K562 (cell line): Measurements from ENCODE around the gene VASH2. TPM values are rescaled to one million over a fixed set of nuclear protein-coding genes. Genes with fewer than 3 reads are reported as not detected.
"Not testable (repeated sequence)": the region's sequence is repeated elsewhere in the genome, so short reads cannot be mapped to it uniquely, and the experiment has no call there.

ENCODE experiments used
- ATAC-seq: fragments of 200-7000 bp; cut with Tn5 transposase; 3 replicates; pipeline ENCODE4 v1.9.1; 2020; ENCODE audit warnings: moderate library complexity
- BruUV-seq: library from RNA; stranded (reverse); fragments of 400-500 nt; replicated peaks from 2 replicates; lab custom pipeline; 2021; lab: Mats Ljungman, UMichigan
- CTCF ChIA-PET: fragments of 300-600 bp; formaldehyde crosslinking; extraction: SDS; loops from one replicate; lab custom pipeline; 2021; ENCODE audit warnings: low intra/inter-chr PET ratio; lab: Yijun Ruan, JAX
- POLR2A ChIA-PET: fragments of 300-600, 350-650 bp; sonication (Branson Sonifier 250); formaldehyde crosslinking; extraction: SDS; loops from one replicate; lab custom pipeline; 2021; ENCODE audit warnings: antibody characterized with exemption, inconsistent platforms; lab: Yijun Ruan, JAX
- DNase-seq, 4 experiments: peaks; one replicate each; pipeline versions ENCODE4 v3.0.0 to v3.0.0-alpha.2; 2011 to 2018; ENCODE audit warnings: low spot score in 3 of 4, mixed read lengths in 3 of 4; ENCODE audit errors: extremely low read depth in 1 of 4
- FAIRE-seq: peaks from 2 replicates; lab custom pipeline; 2011; peaks lifted over from hg19 to GRCh38; lab: Jason Lieb, UNC
- H2AFZ ChIP-seq: 2 replicates; pipeline ENCODE4 v1.6.0; 2011; ENCODE audit warnings: low read depth, low read length, control low read depth, inconsistent platforms
- H3K27ac ChIP-seq: fragments of 200-600 bp; 3 replicates; pipeline ENCODE4 v1.8.0; 2011; ENCODE audit warnings: low read depth, mild to moderate bottlenecking, control low read depth, inconsistent platforms, low read length, moderate library complexity, mixed read lengths; ENCODE audit errors: extremely low read depth
- H3K27me3 ChIP-seq, 2 experiments: fragments of 300-600 bp in 1 of 2; 2 replicates in 1 of 2; 3 replicates in 1 of 2; pipeline versions ENCODE4 v1.6.0 to v1.8.0; 2011; ENCODE audit warnings: inconsistent platforms in 2 of 2, low read length in 2 of 2, mild to moderate bottlenecking in 1 of 2, mixed read lengths in 1 of 2, moderate library complexity in 1 of 2; ENCODE audit not compliant: control insufficient read depth in 2 of 2, insufficient read depth in 2 of 2
- H3K36me3 ChIP-seq: fragments of 300-600 bp; 3 replicates; pipeline ENCODE4 v1.8.0; 2011; ENCODE audit warnings: mild to moderate bottlenecking, low read length, inconsistent platforms; ENCODE audit not compliant: control insufficient read depth, insufficient read depth
- H3K4me1 ChIP-seq, 2 experiments: fragments of 200-600 bp in 1 of 2; replicated peaks in 1 of 2; 2 replicates in 1 of 2; 3 replicates in 1 of 2; pipeline versions ENCODE4 v1.5.1 to v1.8.0; 2011; ENCODE audit warnings: inconsistent platforms in 2 of 2, low read length in 2 of 2, mild to moderate bottlenecking in 1 of 2, mixed read lengths in 1 of 2, moderate library complexity in 1 of 2; ENCODE audit not compliant: control insufficient read depth in 2 of 2, insufficient read depth in 2 of 2
- H3K4me2 ChIP-seq: 2 replicates; pipeline ENCODE4 v1.6.1; 2011; ENCODE audit warnings: low read length, control low read depth, inconsistent platforms, mixed read lengths; ENCODE audit not compliant: insufficient read depth
- H3K4me3 ChIP-seq: fragments of 200-600 bp; sonication (generic), shearing (Covaris generic); 2 replicates; pipeline ENCODE4 v1.5.1; 2016; ENCODE audit warnings: control low read depth, inconsistent platforms
- H3K79me2 ChIP-seq: fragments of 200-600 bp; 3 replicates; pipeline ENCODE4 v1.8.0; 2011; ENCODE audit warnings: low read length, inconsistent platforms; ENCODE audit not compliant: control insufficient read depth, insufficient read depth
- H3K9ac ChIP-seq, 2 experiments: 2 replicates each; pipeline versions ENCODE4 v1.6.0 to v1.6.1; 2011; ENCODE audit warnings: low read depth in 2 of 2, low read length in 2 of 2, control low read depth in 1 of 2, inconsistent platforms in 1 of 2, mild to moderate bottlenecking in 1 of 2, mixed read lengths in 1 of 2; ENCODE audit not compliant: insufficient read depth in 1 of 2
- H3K9me1 ChIP-seq: one replicate; pipeline ENCODE4 v1.6.0; 2011; ENCODE audit warnings: inconsistent platforms, mild to moderate bottlenecking, low read length, moderate library complexity; ENCODE audit not compliant: control insufficient read depth, insufficient read depth
- H3K9me3 ChIP-seq: replicated peaks from 2 replicates; pipeline ENCODE4 v1.5.1; 2011; ENCODE audit warnings: low read depth, low read length, inconsistent platforms; ENCODE audit not compliant: control insufficient read depth, insufficient read depth
- H4K20me1 ChIP-seq: replicated peaks from 2 replicates; pipeline ENCODE4 v1.6.1; 2011; ENCODE audit warnings: low read length, inconsistent platforms, mixed read lengths; ENCODE audit not compliant: control insufficient read depth, insufficient read depth
- MAFG ChIP-seq: fragments of 450-650 bp; conservative IDR thresholded peaks from 2 replicates; pipeline ENCODE4 v1.6.1; 2016; ENCODE audit warnings: missing genetic modification characterization, missing compliant biosample characterization
- ZNF316 ChIP-seq: fragments of 450-650 bp; IDR thresholded peaks from 2 replicates; pipeline ENCODE4 v1.6.1; 2016
- WGBS: fragments of 100-300 bp; shearing (Covaris generic); methylation state at CpG from one replicate; pipeline ENCODE4 v1.1.6; 2016; ENCODE audit warnings: low coverage, mixed read lengths; ENCODE audit not compliant: insufficient coverage; ENCODE audit errors: missing lambda C conversion rate; 5-methylcytosine and 5-hydroxymethylcytosine counted together
- in situ Hi-C: fragments of 300-500 bp; cut with MboI; formaldehyde crosslinking; loops from 4 replicates; pipeline ENCODE4 v1.15.0; 2018; ENCODE audit warnings: inconsistent platforms, mixed read lengths
- intact Hi-C: fragments of 100-400 bp; cut with micrococcal nuclease; formaldehyde crosslinking; loops from 2 replicates; pipeline ENCODE4 v1.14.2; 2022
- polyA plus RNA-seq, 8 experiments: library from polyadenylated mRNA; depleted of rRNA in 4 of 8; stranded (reverse) in 5 of 8; unstranded in 3 of 8; fragments of >200 nt; fragmentation: Nextera tagmentation in 2 of 8; fragmentation: Illumina TruSeq in 1 of 8; extraction: Ambion mirVana in 2 of 8; extraction: Trizol in 1 of 8; gene quantifications; 2 replicates each; pipeline versions ENCODE4 v1.2.1 to v1.2.3, GENCODE V29; 2011 to 2014; ENCODE audit warnings: inconsistent platforms in 1 of 8, missing spikeins in 1 of 8
- total RNA-seq, 7 experiments: library from RNA; depleted of rRNA in 6 of 7; stranded (reverse); fragments of >200 nt in 6 of 7; fragmentation: Illumina TruSeq in 2 of 7; extraction: Trizol in 2 of 7; gene quantifications; 2 replicates each; pipeline versions ENCODE4 v1.2.1 to v1.2.3, GENCODE V29; 2011 to 2021; ENCODE audit warnings: low replicate concordance in 1 of 7

Gene VASH2
- total and polyA plus RNA-seq, 9 of the 15 experiments (the other 6 are each of a cell fraction or from before 2014, with no cell fraction given) = 0.04 to 0.40 (median 0.10) TPM; not detected in 1

- H3K9me1 ChIP-seq, H3K36me3 ChIP-seq, H3K27ac ChIP-seq, DNase-seq, in situ Hi-C loops, CTCF ChIA-PET, FAIRE-seq, H4K20me1 ChIP-seq, ATAC-seq, H3K9me3 ChIP-seq, H3K27me3 ChIP-seq, H2AFZ ChIP-seq, POLR2A ChIA-PET, H3K79me2 ChIP-seq, BruUV-seq, H3K4me2 ChIP-seq, H3K9ac ChIP-seq, H3K4me3 ChIP-seq: not testable (repeated sequence)
- H3K4me1 ChIP-seq = peaks cover 11% of the 10 kb centered on the region in 2 experiments; a peak in 4 of 5 replicates
- intact Hi-C loops = loop anchor here (2.0 to 10.0 kb wide), 5 partner anchors 99 to 439 kb away; partner anchors contain the start of gene BATF3
- TF ChIP-seq ZNF316 = peak; percentile 28; the same call in 1 of the 2 replicates
- TF ChIP-seq MAFG (tag) = peak; percentile 40; the same call in 1 of the 2 replicates
- 21% methylated on average over 2 of the region's 3 CpGs for WGBS
These were observed 36.7 kb upstream of the VASH2 start for GRCh38 chr1:212913638-212914037.

- H3K9me1 ChIP-seq, H3K27me3 ChIP-seq, FAIRE-seq, H3K79me2 ChIP-seq, H3K9me3 ChIP-seq, H3K4me2 ChIP-seq, POLR2A ChIA-PET, ATAC-seq, H2AFZ ChIP-seq, in situ Hi-C loops, H3K36me3 ChIP-seq, H3K27ac ChIP-seq, H4K20me1 ChIP-seq, H3K4me3 ChIP-seq, BruUV-seq, DNase-seq, H3K9ac ChIP-seq: not testable (repeated sequence)
- peaks cover 11% of the 10 kb centered on the region in 2 experiments; a peak in 4 of 5 replicates for H3K4me1 ChIP-seq
- intact Hi-C loops = loop anchor here (2.0 to 10.0 kb wide), 5 partner anchors 99 to 439 kb away; partner anchors contain the start of gene BATF3
- CTCF ChIA-PET = interaction anchor here (1.8 kb wide), 1 partner anchor 99 kb away, joined by 9 read pairs; no protein-coding TSS in a partner anchor
- 62% methylated on average over 3 of the region's 5 CpGs for WGBS
These were observed 36.2 kb upstream of the VASH2 start for GRCh38 chr1:212914110-212914509.
